HG02852 (cell line): ENCODE data around the gene PLET1.
A peak's percentile ranks its signal among the peaks of the same experiment; 100 is the strongest.

ENCODE experiments used
- ATAC-seq: cut with Tn5 transposase; IDR thresholded peaks from one replicate; pipeline ENCODE4 v1.9.1; 2021; ENCODE audit warnings: mild to moderate bottlenecking, moderate library complexity; ENCODE audit not compliant: unreplicated experiment

Gene PLET1

DNA sequence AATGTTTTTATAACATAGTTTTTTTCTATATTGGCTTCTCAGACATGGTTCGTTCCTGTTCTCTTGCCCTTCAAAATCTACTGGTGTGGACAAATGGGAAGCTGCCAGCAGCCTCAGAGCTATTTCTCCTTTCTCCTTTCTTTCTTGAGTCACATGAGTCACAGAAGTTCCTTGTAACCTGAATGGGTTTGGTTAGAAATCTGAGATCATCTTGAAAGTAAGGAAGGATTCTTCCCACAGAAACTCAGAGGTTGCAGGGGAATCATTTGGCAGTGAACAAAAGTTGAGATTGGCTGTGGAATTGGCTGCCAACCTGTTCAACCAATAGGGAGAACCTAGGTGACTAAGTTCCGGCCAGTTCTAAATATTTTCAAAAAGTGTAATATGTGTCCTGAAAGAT lies 12.5 kb downstream of the PLET1 start:
- no peak for ATAC-seq

DNA sequence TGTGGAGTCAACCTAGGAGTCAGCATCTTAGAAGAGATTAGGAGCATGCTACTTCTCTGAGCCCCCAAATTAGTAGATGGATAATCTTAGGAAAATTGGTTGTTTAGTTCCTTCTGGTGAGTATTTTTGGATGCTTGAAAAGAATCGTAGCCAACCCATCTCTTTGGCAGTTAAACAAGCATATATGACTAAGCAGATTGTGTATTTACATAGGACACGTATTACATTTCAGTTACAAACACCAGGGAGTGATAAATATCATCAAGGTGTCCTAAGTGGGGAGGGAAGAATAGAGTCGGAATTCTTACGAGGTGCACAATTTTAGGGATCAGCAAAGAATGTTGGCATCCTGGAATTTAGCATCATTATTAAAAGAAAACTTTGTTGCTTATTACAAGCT lies 13.5 kb downstream of the PLET1 start:
- no peak for ATAC-seq

DNA sequence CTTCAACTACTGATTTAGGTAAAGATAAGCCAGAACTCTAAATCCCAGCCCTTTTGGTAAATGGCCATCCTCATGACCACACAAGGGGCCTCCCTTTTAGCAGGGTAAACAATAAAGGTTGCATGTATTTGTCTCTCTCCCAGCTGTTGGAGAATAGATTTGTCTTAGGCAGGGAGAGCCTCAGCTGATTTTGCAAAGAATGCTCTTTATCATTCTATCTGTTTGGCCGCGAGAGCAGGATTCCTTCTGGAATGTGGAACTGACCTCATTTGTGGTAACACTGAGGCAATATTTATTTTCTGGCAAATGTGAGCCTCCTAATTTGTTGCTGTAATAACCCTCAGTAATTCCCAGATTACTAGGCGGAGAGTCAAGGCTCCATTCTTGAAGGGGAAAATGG lies 19.2 kb downstream of the PLET1 start:
- ATAC-seq: no peak

DNA sequence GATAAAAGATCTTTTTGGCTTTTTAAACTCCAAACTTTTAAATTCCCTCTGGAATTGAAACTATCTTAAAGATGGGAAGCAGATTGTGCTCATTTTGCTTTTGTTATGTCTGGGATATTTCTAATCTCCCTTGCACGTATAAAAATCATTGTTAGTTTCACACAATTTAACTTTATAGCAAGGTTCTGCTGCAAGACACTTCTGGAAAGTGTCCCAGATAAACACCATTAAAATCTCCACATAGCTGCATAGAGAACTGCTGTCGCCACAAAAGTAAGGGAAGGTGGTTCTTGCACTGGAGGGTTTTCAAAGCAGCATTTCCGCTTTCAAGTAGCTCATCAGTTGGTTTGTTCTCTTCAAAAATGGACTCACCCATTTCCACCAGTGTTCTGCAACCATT lies 22.6 kb downstream of the PLET1 start:
- ATAC-seq: no peak

DNA sequence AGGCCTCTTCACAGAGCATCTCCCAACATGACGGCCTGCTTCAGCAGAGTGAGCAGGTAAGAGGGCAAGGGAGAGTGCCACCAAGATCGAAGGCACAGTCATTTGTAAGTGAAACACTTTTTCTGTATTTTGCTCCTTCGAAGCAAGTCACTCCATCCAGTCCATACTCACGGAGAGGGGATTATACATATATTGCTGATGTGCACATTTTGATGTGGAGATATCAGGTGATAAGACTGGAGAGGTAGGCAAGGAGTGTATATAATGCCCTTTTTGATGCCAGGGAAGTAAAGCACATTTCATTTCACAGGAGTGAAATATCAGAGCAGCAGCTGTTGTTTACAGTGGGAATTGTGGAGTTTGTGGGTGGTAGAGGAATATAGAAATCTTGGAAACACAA lies 23.2 kb downstream of the PLET1 start:
- ATAC-seq: no peak

DNA sequence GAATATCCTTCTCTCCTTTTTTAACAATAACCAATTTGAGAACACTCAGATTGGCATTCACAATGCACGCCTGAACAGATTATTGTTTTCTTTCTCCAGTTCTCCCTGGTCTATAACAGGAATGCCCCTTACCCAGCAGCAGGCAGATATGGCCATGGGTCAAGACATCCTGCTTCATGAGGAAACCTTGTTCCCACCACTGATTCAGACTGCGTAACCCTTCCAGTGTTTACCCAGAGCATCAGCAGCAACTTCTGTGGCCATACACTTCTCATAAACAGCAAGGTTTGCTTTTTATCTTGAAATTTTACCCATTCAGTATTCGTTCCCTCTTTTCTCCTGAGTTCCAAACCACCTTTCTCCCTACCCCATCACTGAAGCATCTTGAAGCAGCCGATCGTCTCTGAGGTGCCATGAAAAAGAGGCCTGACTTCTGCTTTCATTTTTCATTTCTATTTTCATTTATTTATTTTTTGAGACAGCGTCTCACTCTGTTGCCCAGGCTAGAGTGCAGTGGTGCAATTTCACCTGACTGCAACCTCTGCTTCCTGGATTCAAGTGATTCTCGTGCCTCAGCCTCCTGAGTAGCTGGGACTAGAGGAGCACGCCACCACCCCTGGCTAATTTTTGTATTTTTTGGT lies 24.8 kb downstream of the PLET1 start:
- ATAC-seq: peak; percentile 87

DNA sequence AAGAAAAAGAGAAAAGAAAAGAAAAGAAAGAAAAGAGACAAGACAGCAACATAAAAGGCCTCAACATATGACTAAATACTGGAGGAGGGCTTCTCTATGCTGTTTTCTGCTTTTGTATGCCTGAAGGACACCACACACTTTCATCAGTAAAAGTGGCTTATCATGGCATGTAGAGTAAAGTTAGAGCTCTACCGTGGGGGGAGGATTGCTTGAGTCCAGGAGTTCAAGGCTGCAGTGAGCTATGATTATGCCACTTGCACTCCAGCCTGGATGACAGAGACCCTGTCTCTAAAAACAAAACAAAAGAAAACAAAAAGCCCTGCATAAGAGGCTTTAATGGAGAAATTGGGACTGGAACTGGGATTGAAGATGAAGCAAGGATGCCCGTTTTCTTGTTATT lies 28.7 kb downstream of the PLET1 start:
- no peak for ATAC-seq

DNA sequence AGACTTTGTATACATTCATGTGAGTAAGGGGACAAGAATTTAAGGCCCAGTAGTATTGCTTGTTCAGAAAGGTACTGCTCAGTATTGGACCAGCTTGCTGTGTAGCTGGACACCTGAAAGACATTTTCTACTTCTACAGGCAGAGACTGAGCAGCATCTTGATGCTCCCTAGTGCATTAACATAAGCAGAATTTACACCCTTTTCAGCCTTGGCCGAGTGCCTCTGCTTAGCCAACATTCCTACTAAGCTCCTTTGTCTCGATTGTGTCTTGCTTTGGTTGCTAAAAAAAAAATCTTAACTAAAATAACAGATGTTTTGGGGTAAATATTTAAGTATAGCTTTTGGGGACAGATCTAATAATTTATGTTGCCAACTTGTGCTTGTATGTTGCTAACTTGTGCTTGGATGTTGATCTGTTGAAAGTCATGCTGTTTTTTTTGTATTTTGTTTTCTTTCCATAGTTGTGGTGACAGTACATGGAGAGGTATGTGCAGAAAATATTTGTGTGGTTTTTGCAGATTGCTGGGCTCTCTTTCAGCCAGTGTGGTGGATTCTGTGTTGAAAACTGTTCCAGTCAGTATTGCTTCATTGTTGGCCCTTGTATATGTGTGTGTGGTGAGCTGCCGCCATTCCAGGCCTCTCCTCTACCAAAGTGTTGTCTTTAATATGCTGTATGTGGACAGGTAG lies 30.8 kb downstream of the PLET1 start:
- ATAC-seq: no peak

DNA sequence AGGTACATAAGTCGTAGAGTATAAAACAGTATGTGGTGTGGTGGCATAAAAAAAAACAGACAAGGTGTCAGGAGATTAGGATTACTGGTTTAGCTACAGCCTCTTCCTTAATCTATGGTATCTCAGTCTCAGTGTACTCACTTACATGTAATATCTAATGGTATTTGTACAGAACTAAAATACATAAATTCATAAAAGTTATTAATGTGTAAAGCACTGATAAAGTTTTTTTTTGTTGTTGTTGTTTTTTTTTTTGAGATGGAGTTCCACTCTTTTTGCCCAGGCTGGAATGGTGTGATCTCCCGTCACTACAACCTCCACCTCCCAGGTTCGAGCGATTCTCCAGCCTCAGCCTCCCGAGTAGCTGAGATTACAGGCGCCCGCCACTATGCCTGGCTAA lies 31.5 kb downstream of the PLET1 start:
- no peak for ATAC-seq

DNA sequence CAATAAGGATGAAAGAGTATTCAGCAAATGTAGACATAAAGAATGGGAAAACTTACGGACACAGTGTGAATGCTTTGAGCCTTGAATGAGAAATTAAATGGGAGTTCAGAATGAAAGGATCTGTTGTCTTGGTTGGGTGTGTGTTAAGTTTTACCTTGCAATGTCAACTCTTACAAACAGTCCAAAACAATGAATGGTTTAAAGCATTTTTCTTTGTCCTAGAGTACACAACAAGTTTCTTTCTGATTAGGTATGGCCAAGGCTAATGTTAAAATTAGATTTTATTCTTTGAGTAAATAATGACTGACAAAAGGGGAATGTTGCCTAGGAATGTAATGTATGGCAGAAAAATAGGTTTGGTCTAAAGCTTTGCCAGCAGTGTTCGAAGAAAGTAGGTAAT lies 32.0 kb downstream of the PLET1 start:
- no peak for ATAC-seq

DNA sequence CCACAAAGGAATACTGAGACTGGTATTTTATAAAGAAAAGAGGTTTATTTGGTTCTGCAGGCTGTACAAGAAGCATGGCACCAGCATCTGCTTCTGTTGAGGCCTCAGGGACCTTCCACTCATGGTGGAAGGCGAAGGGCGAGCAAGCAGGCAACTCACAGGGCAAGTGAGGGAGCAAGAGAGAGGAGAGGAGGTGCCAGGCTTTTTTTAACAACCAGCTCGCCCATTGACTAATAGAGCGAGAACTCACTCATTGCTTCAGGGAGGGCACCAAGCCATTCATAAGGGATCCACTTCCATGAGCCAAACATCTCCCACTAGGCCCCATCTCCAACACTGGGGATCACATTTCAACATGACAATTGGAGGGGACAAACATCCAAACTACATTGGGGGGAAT lies 33.2 kb downstream of the PLET1 start:
- no peak for ATAC-seq

DNA sequence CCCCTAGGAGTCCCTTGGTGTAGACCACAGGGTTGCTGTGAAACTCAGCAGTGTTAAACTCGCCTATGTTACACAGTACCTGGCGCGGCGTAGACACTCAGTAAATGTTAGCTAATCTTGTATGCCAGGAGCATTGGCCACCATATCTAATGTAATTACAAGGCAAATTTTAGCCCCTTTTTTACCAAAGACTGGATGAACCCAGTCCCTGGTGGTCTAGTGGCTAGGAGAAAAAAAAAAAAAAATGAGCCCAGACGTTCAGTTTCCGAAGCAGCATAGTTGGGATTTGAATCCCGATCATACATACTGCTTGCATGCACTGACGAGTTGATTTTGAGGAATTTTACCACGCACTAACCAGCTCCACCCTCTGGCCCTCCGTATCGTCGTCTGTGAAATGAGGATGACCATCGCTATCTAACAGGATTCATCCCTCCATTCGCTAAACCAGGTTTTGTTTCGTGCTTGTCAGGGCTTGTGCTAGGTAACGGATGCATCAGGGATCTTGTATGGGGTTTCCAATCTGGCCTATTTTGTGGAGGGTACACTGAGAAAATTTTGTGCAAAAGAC lies 33.7 kb downstream of the PLET1 start:
- ATAC-seq: peak; percentile 51

DNA sequence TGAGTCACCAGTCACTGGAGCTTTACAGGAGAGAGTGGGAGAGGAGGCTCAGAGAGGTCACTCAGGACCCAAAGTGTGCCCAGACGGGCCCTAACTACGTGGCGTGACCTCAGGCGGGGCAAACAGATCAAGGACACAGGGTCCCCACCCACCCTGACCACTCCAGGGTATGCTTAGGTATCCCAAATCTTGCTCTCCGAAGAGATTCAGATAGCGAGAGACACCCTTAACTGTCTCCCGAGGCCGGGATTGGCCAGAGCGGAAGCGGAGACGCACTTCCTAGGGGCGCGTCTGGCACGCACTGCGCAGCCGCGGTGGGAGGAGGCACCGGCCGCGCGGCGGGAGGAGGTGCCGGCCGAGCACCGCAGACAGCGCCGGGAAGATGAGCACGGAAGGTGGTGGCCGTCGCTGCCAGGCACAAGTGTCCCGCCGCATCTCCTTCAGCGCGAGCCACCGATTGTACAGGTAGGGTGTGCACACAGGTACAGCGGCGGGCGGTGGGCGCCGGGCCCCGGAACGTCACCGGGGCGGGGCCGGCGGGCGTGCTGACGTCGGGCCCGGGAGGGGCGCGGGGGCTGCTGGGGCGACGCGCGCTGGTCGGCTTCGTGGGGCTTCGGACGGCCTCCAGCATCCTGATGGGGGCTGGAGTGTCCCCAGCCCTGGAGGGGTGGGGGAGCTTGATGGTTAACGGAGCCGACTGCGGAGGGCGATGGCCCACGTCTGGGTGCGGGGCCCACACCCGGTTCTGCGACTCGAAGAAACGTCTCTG lies 34.4 kb downstream of the PLET1 start, which contains the start of gene PTS:
Gene PTS, plus strand, starts transcription at position 367 of the 769 bp plus-strand sequence. Its CDS starts 16 bp downstream, at position 383.
- peak; percentile 94 for ATAC-seq

DNA sequence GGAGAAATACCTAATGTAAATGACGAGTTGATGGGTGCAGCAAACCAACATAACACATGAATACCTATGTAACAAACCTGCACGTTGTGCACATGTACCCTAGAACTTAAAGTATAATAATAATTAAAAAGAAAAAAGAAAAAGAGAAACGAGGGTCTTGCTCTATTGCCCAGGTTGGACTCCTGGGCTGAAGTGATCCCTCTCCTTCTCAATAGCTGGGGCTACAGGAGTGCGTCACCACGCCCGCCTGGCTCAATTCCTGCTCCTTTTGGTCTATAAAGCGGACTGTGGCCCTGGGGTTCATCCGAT lies 35.0 kb downstream of the PLET1 start:
- no peak for ATAC-seq

DNA sequence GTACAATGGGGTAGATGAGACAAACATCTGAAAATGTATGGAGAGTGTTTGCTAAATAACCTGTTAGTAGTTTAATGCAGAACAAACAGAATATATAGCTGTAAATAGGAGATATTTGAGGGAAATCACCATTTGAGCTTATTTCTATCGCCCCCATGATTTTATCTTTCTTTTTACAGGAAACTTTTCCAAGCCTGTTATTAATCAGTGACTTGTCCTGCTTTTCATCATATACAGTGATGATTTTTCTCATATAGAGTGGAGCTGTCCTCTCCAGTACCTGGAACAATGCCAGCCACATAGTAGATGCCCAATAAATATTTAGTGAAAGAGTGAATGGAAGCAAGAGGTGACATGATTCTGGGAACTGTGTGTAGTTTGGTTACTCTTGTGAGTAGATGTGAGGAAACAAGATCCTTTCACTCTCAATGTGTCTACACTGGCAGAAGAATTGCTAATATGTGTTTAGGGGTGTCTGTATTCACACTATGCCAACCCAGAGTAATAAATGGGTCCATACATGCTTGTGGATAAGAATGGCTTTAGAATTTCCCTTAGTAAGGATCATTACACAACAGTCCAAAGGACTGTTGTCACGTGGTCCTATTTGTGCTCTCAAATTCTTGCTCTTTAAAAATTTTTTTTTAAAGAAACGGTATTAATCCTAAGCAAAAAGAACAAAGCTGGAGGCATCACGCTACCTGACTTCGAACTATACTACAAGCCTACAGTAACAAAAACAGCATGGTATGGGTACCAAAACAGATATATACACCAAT lies 36.7 kb downstream of the PLET1 start:
- no peak for ATAC-seq

DNA sequence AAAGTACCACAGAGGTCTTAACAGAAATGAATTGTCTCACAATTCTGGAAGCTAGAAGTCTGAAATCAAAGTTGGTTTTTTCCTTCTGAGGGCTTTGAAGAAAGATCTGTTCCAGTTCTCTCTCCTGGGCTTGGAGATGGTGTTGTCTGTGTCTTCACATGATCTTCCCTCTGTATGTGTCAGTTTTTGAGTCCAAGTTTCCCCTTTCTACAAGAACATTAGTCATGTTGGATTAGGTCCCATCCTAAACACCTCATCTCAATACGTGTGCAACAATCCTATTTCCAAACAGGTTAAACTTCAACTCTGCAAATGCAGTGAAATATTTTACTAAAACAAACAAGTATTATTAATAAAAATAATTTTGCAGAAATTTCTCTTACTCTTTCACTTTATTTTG lies 37.5 kb downstream of the PLET1 start:
- ATAC-seq: no peak

DNA sequence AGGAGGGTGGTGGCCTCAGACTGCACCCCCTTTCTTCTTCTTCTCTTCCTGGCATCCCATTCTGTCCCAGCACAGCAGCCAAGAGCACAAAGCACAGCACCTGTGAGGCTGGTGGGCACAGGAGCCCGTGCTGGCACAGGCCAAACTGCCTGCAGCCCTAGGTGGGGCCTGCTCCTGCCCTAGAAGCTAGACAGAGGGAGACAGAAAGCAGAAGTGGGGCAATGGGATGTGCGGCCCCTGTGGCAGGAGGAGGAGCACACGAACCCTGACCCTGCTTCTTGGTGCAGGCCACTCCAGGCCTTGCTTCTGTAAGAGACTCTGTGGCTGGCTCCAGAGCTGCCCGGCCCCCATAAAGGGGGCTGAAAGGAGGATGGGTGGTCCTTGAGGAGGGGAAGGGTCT lies 38.4 kb downstream of the PLET1 start:
- ATAC-seq: no peak

DNA sequence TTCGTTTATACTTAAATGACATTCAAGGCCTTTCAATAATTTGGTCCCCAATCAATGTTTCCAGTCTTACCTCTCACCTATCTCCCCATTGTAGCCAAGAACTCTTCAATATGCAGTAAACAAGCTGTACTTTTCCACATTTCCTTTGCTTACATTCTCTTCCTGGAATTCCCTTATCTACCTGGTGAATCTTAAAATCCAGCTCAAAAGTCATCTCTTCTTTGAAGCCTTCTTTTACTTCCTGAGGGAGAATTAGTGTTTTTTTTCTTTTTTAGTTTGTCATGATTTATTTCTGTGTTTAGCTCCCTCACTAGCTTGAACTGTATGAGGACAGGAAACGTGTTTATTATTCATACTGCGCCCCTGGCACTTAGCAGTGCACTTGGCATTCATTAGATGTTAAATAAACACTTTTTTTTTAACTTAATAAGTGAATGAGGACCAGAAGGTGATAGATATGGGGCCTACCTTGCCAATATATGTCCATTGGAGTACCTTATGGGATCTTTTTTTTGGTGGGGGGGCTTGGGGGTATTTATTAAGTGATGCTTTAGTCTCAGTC lies 39.3 kb downstream of the PLET1 start:
- ATAC-seq: no peak

DNA sequence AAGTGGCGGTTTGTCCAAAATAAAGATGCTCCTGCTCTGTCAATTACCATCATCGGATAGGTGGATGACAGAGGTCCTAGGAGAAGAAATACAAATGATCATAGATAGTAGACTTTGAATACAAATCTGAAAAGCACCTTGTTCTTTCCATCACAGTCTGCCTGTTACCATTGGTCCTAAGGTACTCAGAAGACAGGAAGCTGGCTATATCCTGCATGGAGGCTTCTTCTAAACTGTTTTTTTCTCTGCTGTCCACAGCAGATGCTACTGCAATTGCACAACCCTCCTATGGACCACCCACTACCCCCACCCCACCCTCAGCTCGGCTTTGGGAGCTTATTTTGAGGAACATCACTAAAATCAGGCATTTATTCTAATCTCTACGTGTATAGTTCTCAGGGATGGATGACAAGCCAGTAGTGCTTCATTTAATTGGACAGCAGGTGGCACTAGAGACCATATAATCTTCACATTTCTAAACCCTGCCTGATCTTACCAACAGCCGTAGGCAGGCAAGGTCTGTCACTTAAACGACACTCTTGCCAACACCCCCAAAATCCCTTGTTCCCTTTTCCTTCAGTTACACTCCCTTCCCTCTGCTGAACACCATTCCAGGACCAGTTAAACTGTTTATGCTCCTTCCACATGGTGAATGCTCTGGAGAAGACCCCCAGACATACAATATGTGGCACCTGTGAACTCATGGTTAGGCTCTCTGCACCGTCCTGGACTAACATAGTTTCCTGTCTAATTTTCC lies 41.0 kb downstream of the PLET1 start:
- peak; percentile 96 for ATAC-seq

DNA sequence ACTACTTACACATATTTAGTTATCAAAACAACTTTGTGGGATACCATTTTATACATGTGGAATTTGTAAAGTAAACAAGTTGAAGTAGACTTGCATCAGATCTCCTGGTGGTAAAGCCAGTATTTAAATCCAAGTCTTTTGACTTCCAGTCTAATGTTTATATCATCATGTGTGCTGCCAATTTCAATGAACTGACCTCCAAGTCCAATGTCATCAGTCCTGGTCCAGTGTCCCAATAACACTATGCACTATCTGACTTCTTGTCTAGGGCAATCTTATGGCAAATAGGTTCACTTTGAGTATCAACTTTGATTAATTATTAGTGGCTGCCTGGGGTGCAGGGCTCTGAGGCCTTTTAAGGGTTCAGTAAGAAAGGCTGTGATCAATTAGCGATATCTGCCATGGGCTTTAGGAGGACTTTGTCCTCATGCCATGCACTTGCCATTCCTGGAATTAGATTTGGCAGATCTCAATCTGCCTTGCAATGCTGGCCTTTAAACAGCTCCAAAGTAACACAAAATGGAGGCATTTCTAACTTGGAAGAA lies 44.0 kb downstream of the PLET1 start:
- no peak for ATAC-seq
